IMR-90 (cell line): ENCODE measurements around the gene TCF4. TPM values are rescaled to one million over a fixed set of nuclear protein-coding genes. Genes with fewer than 3 reads are reported as not detected.
A peak's percentile ranks its signal among the peaks of the same experiment; 100 is the strongest.

Experiments used
- ATAC-seq: fragments of 200-7000 bp; cut with Tn5 transposase; 2 replicates; pipeline ENCODE4 v1.9.1; 2020; ENCODE audit warnings: low read depth, mild to moderate bottlenecking, moderate library complexity
- BruUV-seq: library from RNA; stranded (reverse); fragments of 400-500 nt; replicated peaks from 2 replicates; lab custom pipeline; 2021; lab: Mats Ljungman, UMichigan
- CTCF ChIA-PET: fragments of 300-600 bp; formaldehyde crosslinking; extraction: SDS; loops from one replicate; lab custom pipeline; 2021; ENCODE audit warnings: antibody characterized with exemption; lab: Yijun Ruan, JAX
- POLR2A ChIA-PET: fragments of 300-600 bp; sonication (Branson Sonifier 250); formaldehyde crosslinking; loops from one replicate; lab custom pipeline; 2022; ENCODE audit warnings: antibody characterized with exemption; ENCODE audit not compliant: unreplicated experiment; lab: Charles Lee
- DNase-seq: peaks from one replicate; pipeline ENCODE4 v3.0.0; 2013
- H2AFZ ChIP-seq: replicated peaks from 2 replicates; pipeline ENCODE3; 2013; ENCODE audit warnings: low read length, mild to moderate bottlenecking; ENCODE audit not compliant: poor library complexity
- H2AK5ac ChIP-seq: 2 replicates; pipeline ENCODE4 v1.6.1; 2013; ENCODE audit warnings: low read depth, low read length, inconsistent platforms
- H2AK9ac ChIP-seq: replicated peaks from 2 replicates; pipeline ENCODE3; 2013; ENCODE audit warnings: mild to moderate bottlenecking, low read depth, low read length, moderate library complexity; ENCODE audit not compliant: poor library complexity
- H2BK120ac ChIP-seq: 2 replicates; pipeline ENCODE4 v1.6.1; 2013; ENCODE audit warnings: low read depth, low read length, inconsistent platforms
- H2BK15ac ChIP-seq: 3 replicates; pipeline ENCODE4 v1.6.1; 2013; ENCODE audit warnings: low read depth, low read length, inconsistent platforms
- H2BK20ac ChIP-seq: 2 replicates; pipeline ENCODE4 v1.6.1; 2013; ENCODE audit warnings: low read depth, mild to moderate bottlenecking, inconsistent platforms, low read length, moderate library complexity
- H2BK5ac ChIP-seq: 2 replicates; pipeline ENCODE4 v1.6.1; 2013; ENCODE audit warnings: mild to moderate bottlenecking, low read depth, low read length, inconsistent platforms; ENCODE audit not compliant: poor library complexity, severe bottlenecking
- H3K14ac ChIP-seq: replicated peaks from 2 replicates; pipeline ENCODE4 v1.6.1; 2013; ENCODE audit warnings: low read depth, low read length, inconsistent platforms
- H3K18ac ChIP-seq: 2 replicates; pipeline ENCODE4 v1.6.1; 2013; ENCODE audit warnings: low read depth, low read length, control low read depth
- H3K23ac ChIP-seq: 2 replicates; pipeline ENCODE4 v1.6.1; 2013; ENCODE audit warnings: low read depth, low read length, inconsistent platforms
- H3K27ac ChIP-seq: 2 replicates; pipeline ENCODE4 v1.5.1; 2013; ENCODE audit warnings: mild to moderate bottlenecking, control low read depth, low read length; ENCODE audit not compliant: insufficient read depth
- H3K27me3 ChIP-seq: 2 replicates; pipeline ENCODE4 v1.6.1; 2013; ENCODE audit warnings: low read length; ENCODE audit not compliant: control insufficient read depth, insufficient read depth
- H3K36me3 ChIP-seq: 2 replicates; pipeline ENCODE4 v1.6.1; 2013; ENCODE audit warnings: low read length, mixed read lengths; ENCODE audit not compliant: control insufficient read depth, insufficient read depth
- H3K4ac ChIP-seq: 2 replicates; pipeline ENCODE4 v1.6.1; 2013; ENCODE audit warnings: low read depth, low read length, inconsistent platforms
- H3K4me1 ChIP-seq: 2 replicates; pipeline ENCODE4 v1.6.1; 2013; ENCODE audit warnings: low read length, mixed read lengths; ENCODE audit not compliant: control insufficient read depth, insufficient read depth
- H3K4me2 ChIP-seq: 2 replicates; pipeline ENCODE4 v1.6.1; 2013; ENCODE audit warnings: low read depth, mild to moderate bottlenecking, control low read depth, low read length, moderate library complexity
- H3K4me3 ChIP-seq: 2 replicates; pipeline ENCODE4 v1.5.1; 2013; ENCODE audit warnings: low read depth, mild to moderate bottlenecking, control low read depth, low read length, moderate library complexity; ENCODE audit not compliant: insufficient read depth
- H3K56ac ChIP-seq: 2 replicates; pipeline ENCODE4 v1.6.1; 2013; ENCODE audit warnings: low read length, inconsistent platforms; ENCODE audit not compliant: insufficient read depth; ENCODE audit errors: extremely low read depth
- H3K79me1 ChIP-seq, 2 experiments: 2 replicates each; pipeline ENCODE4 v1.6.1; 2013; ENCODE audit warnings: low read length in 2 of 2, inconsistent platforms in 1 of 2, low read depth in 1 of 2
- H3K9ac ChIP-seq: 2 replicates; pipeline ENCODE4 v1.6.1; 2013; ENCODE audit warnings: low read depth, low read length, control low read depth
- H3K9me1 ChIP-seq: 2 replicates; pipeline ENCODE4 v1.6.1; 2013; ENCODE audit warnings: low read length, inconsistent platforms; ENCODE audit not compliant: insufficient read depth
- H3K9me3 ChIP-seq: 2 replicates; pipeline ENCODE4 v1.6.1; 2013; ENCODE audit warnings: low read length; ENCODE audit not compliant: control insufficient read depth, insufficient read depth
- H4K20me1 ChIP-seq: 2 replicates; pipeline ENCODE4 v1.6.1; 2013; ENCODE audit warnings: low read length, inconsistent platforms; ENCODE audit not compliant: insufficient read depth
- H4K5ac ChIP-seq: 2 replicates; pipeline ENCODE4 v1.6.1; 2013; ENCODE audit warnings: mild to moderate bottlenecking, low read depth, low read length, control low read depth
- H4K8ac ChIP-seq, 2 experiments: 2 replicates each; pipeline ENCODE4 v1.6.1; 2013; ENCODE audit warnings: low read depth in 2 of 2, low read length in 2 of 2, control low read depth in 1 of 2, inconsistent platforms in 1 of 2
- H4K91ac ChIP-seq: 2 replicates; pipeline ENCODE4 v1.6.1; 2013; ENCODE audit warnings: low read depth, low read length, inconsistent platforms; ENCODE audit not compliant: insufficient read depth
- CEBPB ChIP-seq: IDR thresholded peaks from 2 replicates; pipeline ENCODE4 v1.6.1; 2012; ENCODE audit warnings: low read depth, low read length, improper control_type of control experiment
- MAZ ChIP-seq: IDR thresholded peaks from 2 replicates; pipeline ENCODE4 v1.6.1; 2012; ENCODE audit warnings: low read depth, mild to moderate bottlenecking, low read length, improper control_type of control experiment, moderate library complexity, borderline replicate concordance
- NFE2L2 ChIP-seq: fragments of 150-350 bp; IDR thresholded peaks from 2 replicates; pipeline ENCODE4 v1.6.1; 2016; ENCODE audit warnings: low read depth, mild to moderate bottlenecking, low read length
- WGBS, 2 experiments: methylation state at CpG; one replicate each; pipeline versions ENCODE4 v1.1.5 to v1.1.7; 2013; ENCODE audit warnings: missing lambda C conversion rate in 2 of 2; ENCODE audit not compliant: insufficient read length in 1 of 2; ENCODE audit errors: extremely low coverage in 2 of 2; 5-methylcytosine and 5-hydroxymethylcytosine counted together
- dilution Hi-C: fragments of 300-500 bp; cut with HindIII; formaldehyde crosslinking; loops from one replicate; pipeline ENCODE4 v1.14.3; 2018; ENCODE audit warnings: low sequenced_read_pairs; ENCODE audit not compliant: unreplicated experiment
- in situ Hi-C: fragments of 300-500 bp; cut with MboI; formaldehyde crosslinking; loops from 3 replicates; pipeline ENCODE4 v1.14.3; 2019; ENCODE audit warnings: low sequenced_read_pairs, inconsistent platforms, mixed read lengths
- intact Hi-C: fragments of 100-400 bp; cut with micrococcal nuclease; formaldehyde crosslinking; loops from 2 replicates; pipeline ENCODE4 v1.10.0; 2022
- polyA plus RNA-seq, 3 experiments: library from polyadenylated mRNA; depleted of rRNA; stranded (reverse); fragments of >200 nt; gene quantifications; 2 replicates each; pipeline ENCODE4 v1.2.3, GENCODE V29; 2012; ENCODE audit warnings: low replicate concordance in 1 of 3
- total RNA-seq: library from RNA; depleted of rRNA; stranded (reverse); fragments of >200 nt; gene quantifications from 2 replicates; pipeline ENCODE4 v1.2.3, GENCODE V29; 2012
- TF ChIP-seq, protein P1 (sequence below): conservative IDR thresholded peaks from 2 replicates; pipeline ENCODE4 v1.5.1; 2012; ENCODE audit warnings: mild to moderate bottlenecking, low read depth, low read length, improper control_type of control experiment

Gene TCF4
- total and polyA plus RNA-seq, 2 of the 4 experiments (the other 2 are of a cell fraction), result 30.0 to 87.1 TPM

GRCh38 chr18:55449412-55450140 lies 138.4 kb downstream of the TCF4 start:
- ATAC-seq (no peak), DNase-seq (no peak)
- H3K18ac ChIP-seq, result no peak overlapping the region
- dilution Hi-C loops, result no loop called here
- no peaks in the 10 kb centered on the region for H3K27me3 ChIP-seq
- peaks cover 17% of the 10 kb centered on the region; the same call in 1 of the 2 replicates for H4K20me1 ChIP-seq
- H2BK20ac ChIP-seq, result no peak overlapping the region
- no peak overlapping the region for H3K14ac ChIP-seq
- H2BK120ac ChIP-seq, result no peak overlapping the region
- H2AK5ac ChIP-seq, result no peak overlapping the region
- no TSS peak for BruUV-seq
- H2AK9ac ChIP-seq, result no peak overlapping the region
- H3K9me1 ChIP-seq, result peaks cover 3% of the 10 kb centered on the region; the same call in 1 of the 2 replicates
- H3K4me1 ChIP-seq, result no peaks in the 10 kb centered on the region
- TF ChIP-seq CEBPB, result 0 out of 2 replicates have a peak, but pooled peaks have one; percentile 32
- TF ChIP-seq, protein P1, sequence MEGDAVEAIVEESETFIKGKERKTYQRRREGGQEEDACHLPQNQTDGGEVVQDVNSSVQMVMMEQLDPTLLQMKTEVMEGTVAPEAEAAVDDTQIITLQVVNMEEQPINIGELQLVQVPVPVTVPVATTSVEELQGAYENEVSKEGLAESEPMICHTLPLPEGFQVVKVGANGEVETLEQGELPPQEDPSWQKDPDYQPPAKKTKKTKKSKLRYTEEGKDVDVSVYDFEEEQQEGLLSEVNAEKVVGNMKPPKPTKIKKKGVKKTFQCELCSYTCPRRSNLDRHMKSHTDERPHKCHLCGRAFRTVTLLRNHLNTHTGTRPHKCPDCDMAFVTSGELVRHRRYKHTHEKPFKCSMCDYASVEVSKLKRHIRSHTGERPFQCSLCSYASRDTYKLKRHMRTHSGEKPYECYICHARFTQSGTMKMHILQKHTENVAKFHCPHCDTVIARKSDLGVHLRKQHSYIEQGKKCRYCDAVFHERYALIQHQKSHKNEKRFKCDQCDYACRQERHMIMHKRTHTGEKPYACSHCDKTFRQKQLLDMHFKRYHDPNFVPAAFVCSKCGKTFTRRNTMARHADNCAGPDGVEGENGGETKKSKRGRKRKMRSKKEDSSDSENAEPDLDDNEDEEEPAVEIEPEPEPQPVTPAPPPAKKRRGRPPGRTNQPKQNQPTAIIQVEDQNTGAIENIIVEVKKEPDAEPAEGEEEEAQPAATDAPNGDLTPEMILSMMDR, result no peak
- TF ChIP-seq NFE2L2, result no peak
- no peak for TF ChIP-seq MAZ
- H4K5ac ChIP-seq, result no peak overlapping the region
- no peak overlapping the region for H3K27ac ChIP-seq
- peak overlapping the region; percentile 52; the same call in 1 of the 2 replicates for H3K23ac ChIP-seq
- no peak overlapping the region for H4K8ac ChIP-seq
- no peak overlapping the region for H3K4me2 ChIP-seq
- H3K4ac ChIP-seq, result no peak overlapping the region
- H3K9me3 ChIP-seq, result peaks cover 3% of the 10 kb centered on the region; the same call in 1 of the 2 replicates
- no peak overlapping the region for H2BK15ac ChIP-seq
- peaks cover 2% of the 10 kb centered on the region; the same call in 1 of the 2 replicates for H3K36me3 ChIP-seq
- POLR2A ChIA-PET, result no interaction called here
- H2BK5ac ChIP-seq, result no peak overlapping the region
- in situ Hi-C loops, result no loop called here
- no peak overlapping the region for H3K4me3 ChIP-seq
- intact Hi-C loops, result no loop called here
- H3K56ac ChIP-seq, result no peak overlapping the region
- H4K91ac ChIP-seq, result no peak overlapping the region
- peaks cover 49 to 87% of the 10 kb centered on the region in 2 experiments for H3K79me1 ChIP-seq
- H3K9ac ChIP-seq, result no peak overlapping the region
- no CpG with 5 or more reads among the region's 8 CpGs for WGBS, 2 experiments
- CTCF ChIA-PET, result interaction anchor here (0.6 to 1.1 kb wide), 2 partner anchors 34 to 172 kb away, joined by 3 read pairs; no protein-coding TSS in a partner anchor
- H2AFZ ChIP-seq, result no peak overlapping the region
